Stimulated activated CD8-positive, alpha-beta memory T cell treated with anti-CD3 and anti-CD28 coated beads, Interleukin-7, amount 100 ng/mL, for 4 hours (primary cell): ENCODE measurements around the gene DNAJC18.

Experiments
- DNase-seq, 2 donors: peaks; one replicate each; pipeline ENCODE4 v3.0.0-alpha.2; 2020; ENCODE audit warnings: low read depth in 2 of 2

The DNAJC18 gene

GRCh38 chr5:139369181-139369580 is 70.1 kb downstream of the DNAJC18 start:
- DNase-seq = no peak

- DNase-seq = no peak
These were observed 70.7 kb downstream of the DNAJC18 start for GRCh38 chr5:139368613-139369012.

- DNase-seq = no peak
These were observed 74.9 kb downstream of the DNAJC18 start for GRCh38 chr5:139364466-139364865.

- DNase-seq = no peak
These were observed 75.4 kb downstream of the DNAJC18 start for GRCh38 chr5:139363937-139364336.

- no peak for DNase-seq
These were observed 77.4 kb downstream of the DNAJC18 start for GRCh38 chr5:139361835-139362429.

- DNase-seq = no peak
These were observed 78.9 kb downstream of the DNAJC18 start for GRCh38 chr5:139360384-139360783.
